Upper lobe of left lung (tissue), 4 donors: ENCODE results near the gene RABGGTB.
"Not testable (repeated sequence)": the region's sequence is repeated elsewhere in the genome, so short reads cannot be mapped to it uniquely, and the experiment has no call there.

Experiments
- CTCF ChIP-seq, 6 experiments: fragments of 450-650 bp in 4 of 6; fragments of 200-600 bp in 2 of 6; sonication (generic) in 2 of 6; IDR thresholded peaks; one replicate each; pipeline ENCODE4 v1.5.1; 2016 to 2019; ENCODE audit warnings: antibody characterized with exemption in 6 of 6
- EP300 ChIP-seq, 4 donors: sonication (generic); formaldehyde crosslinking; IDR thresholded peaks; one replicate each; pipeline ENCODE4 v1.5.1; 2017; ENCODE audit warnings: antibody characterized with exemption in 4 of 4, control low read depth in 2 of 4
- POLR2A ChIP-seq, 4 donors: fragments of 450-650 bp; IDR thresholded peaks; one replicate each; pipeline ENCODE4 v1.5.1; 2016 to 2017; ENCODE audit warnings: antibody characterized with exemption in 4 of 4, mild to moderate bottlenecking in 2 of 4

GRCh38 chr1:75777812-75778211, 8.2 kb upstream of the RABGGTB start:
- TF ChIP-seq CTCF, EP300, POLR2A (IDR thresholded peaks at IDR 0.05): not testable (repeated sequence)
